ENCODE measurements around the gene ZNF236. TPM values are rescaled to one million over a fixed set of nuclear protein-coding genes. Genes with fewer than 3 reads are reported as not detected.

ZNF236 gene
- total RNA-seq, 4 donors from 2014 or later, result 6.2 to 16.5 (median 10.7) TPM

DNA sequence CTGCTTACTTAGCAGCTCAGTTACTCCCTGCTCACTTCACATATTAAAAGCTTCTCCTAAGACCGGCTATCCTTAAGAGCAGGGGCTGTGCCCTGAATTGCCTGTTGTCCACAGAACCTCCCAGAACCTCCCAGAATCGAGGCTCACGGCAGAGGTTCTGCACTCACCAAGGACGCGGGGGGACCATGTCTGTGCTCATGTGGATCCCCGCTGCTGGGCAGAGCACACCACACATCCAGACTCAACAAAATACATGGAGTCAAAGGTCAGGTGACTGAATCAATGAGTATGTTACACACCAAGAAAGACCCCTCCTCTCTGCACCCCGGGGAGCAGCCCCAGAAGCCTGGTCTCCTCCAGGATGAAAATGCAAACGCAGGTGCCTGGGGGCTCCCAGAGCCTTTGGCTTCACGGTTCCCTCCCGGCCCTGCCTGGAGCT is 161.3 kb downstream of the ZNF236 start:
- DNase-seq, result no peak
- TF ChIP-seq, protein P1, sequence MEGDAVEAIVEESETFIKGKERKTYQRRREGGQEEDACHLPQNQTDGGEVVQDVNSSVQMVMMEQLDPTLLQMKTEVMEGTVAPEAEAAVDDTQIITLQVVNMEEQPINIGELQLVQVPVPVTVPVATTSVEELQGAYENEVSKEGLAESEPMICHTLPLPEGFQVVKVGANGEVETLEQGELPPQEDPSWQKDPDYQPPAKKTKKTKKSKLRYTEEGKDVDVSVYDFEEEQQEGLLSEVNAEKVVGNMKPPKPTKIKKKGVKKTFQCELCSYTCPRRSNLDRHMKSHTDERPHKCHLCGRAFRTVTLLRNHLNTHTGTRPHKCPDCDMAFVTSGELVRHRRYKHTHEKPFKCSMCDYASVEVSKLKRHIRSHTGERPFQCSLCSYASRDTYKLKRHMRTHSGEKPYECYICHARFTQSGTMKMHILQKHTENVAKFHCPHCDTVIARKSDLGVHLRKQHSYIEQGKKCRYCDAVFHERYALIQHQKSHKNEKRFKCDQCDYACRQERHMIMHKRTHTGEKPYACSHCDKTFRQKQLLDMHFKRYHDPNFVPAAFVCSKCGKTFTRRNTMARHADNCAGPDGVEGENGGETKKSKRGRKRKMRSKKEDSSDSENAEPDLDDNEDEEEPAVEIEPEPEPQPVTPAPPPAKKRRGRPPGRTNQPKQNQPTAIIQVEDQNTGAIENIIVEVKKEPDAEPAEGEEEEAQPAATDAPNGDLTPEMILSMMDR (IDR thresholded peaks at IDR 0.05), result no peak
- no peak for TF ChIP-seq POLR2A (IDR thresholded peaks at IDR 0.05)
- WGBS, 2 donors, result 49 to 58% methylated on average over 3 to 9 of the region's 10 CpGs
- no peaks in the 10 kb centered on the region for H3K27me3 ChIP-seq
- H3K36me3 ChIP-seq, result no peaks in the 10 kb centered on the region
- peaks cover 0 to 9% (median 0%) of the 10 kb centered on the region in 3 donors for H3K4me1 ChIP-seq
- intact Hi-C loops (cut with DNase I), result loop anchor here (10.0 kb wide), 1 partner anchor 179 kb away; no protein-coding TSS in a partner anchor
- no peak overlapping the region for H3K4me3 ChIP-seq
- no peaks in the 10 kb centered on the region for H3K9me3 ChIP-seq
- H3K27ac ChIP-seq, result no peak overlapping the region

DNA sequence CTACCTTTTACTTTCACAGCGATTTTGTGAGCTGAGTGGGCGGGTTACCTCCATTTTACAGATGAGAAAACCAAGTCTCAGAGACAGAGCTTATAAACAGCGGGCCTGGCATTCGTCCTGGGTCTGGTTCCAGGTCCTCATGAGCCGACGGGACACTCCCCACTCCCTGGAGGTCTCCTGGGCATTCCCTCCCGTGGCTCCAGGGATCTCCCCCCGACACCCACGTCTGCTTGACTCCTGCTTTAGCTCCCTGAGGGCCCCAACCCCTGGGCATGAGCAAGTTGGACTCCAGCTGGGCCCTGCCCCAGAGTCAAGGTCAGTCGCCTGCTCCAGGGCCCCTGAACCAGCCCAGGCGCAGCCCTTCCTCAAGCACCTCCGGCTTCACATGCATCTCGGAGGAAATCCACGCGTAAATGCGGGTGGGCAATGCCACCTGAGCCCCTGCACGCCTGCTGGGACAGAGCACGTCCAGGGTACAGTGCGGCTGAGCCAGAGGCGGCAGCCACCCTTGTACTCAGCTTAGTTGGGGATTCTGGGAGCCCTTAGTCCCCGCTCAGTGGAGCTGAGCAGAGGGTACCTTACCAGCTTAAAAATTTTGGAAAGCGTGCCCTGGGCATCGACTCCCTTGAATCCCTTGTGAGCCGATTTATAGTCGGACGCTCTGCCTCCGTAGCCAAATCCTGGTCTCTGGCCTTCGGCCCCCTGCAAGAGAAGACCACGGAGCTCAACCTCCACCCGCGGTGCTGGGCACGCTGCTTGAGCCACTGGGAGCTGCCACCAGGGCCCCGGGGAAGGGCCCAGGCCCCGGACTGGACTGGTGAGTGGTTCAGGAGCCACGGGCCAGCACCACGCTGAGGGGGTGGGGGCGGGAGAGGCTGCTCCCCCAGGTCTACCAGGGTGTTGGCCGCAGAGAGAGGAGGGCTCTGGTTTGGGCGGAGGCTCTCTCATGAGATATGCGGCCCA is 162.1 kb downstream of the ZNF236 start:
- Histone ChIP-seq H3K36me3 (no peaks in the 10 kb centered on the region), H3K4me1 (peaks cover 0 to 9% (median 0%) of the 10 kb centered on the region in 3 donors), H3K9me3 (no peaks in the 10 kb centered on the region), H3K27ac (no peak overlapping the region), H3K4me3 (no peak overlapping the region), H3K27me3 (no peaks in the 10 kb centered on the region)
- intact Hi-C loops (cut with DNase I), result loop anchor here (10.0 kb wide), 1 partner anchor 180 kb away; no protein-coding TSS in a partner anchor
- no peak for DNase-seq
- 81 to 93% methylated on average over 8 to 19 of the region's 40 CpGs for WGBS, 2 donors
- no peak for TF ChIP-seq POLR2A (IDR thresholded peaks at IDR 0.05)
- TF ChIP-seq, protein P1 (IDR thresholded peaks at IDR 0.05), result no peak

- Histone ChIP-seq H3K36me3 (no peaks in the 10 kb centered on the region), H3K4me3 (no peak overlapping the region), H3K27me3 (no peaks in the 10 kb centered on the region), H3K9me3 (no peaks in the 10 kb centered on the region), H3K27ac (no peak overlapping the region), H3K4me1 (peaks cover 0 to 9% (median 0%) of the 10 kb centered on the region in 3 donors)
- intact Hi-C loops (cut with DNase I), result loop anchor here (10.0 kb wide), 1 partner anchor 181 kb away; no protein-coding TSS in a partner anchor
- 86 to 89% methylated on average over 9 to 10 of the region's 27 CpGs for WGBS, 2 donors
- no peak for TF ChIP-seq POLR2A (IDR thresholded peaks at IDR 0.05)
- TF ChIP-seq, protein P1 (IDR thresholded peaks at IDR 0.05), result no peak
- no peak for DNase-seq
Measured at GRCh38 chr18:76985156-76985950, 163.0 kb downstream of the ZNF236 start.

DNA sequence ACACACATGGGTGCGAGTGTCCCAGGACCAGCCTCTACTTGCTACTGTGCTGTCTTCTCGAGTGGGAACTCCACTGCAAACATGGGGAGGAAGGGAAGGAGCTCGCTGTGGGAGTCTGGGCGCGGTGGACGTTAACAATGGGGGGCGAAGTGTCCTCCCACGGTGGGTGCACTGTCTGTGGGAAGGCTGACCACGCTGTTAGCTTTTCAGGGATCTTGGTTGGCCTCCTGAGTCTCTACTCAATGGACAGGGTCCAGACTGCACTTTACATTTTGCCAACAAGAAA is 163.5 kb downstream of the ZNF236 start:
- no peaks in the 10 kb centered on the region for H3K9me3 ChIP-seq
- no peaks in the 10 kb centered on the region for H3K36me3 ChIP-seq
- H3K4me1 ChIP-seq, result peaks cover 0 to 13% (median 0%) of the 10 kb centered on the region in 3 donors
- DNase-seq, result no peak
- H3K4me3 ChIP-seq, result no peak overlapping the region
- no peaks in the 10 kb centered on the region for H3K27me3 ChIP-seq
- intact Hi-C loops (cut with DNase I), result loop anchor here (10.0 kb wide), 1 partner anchor 181 kb away; no protein-coding TSS in a partner anchor
- WGBS, 2 donors, result 98 to 100% methylated on average over 1 to 7 of the region's 9 CpGs
- no peak for TF ChIP-seq POLR2A (IDR thresholded peaks at IDR 0.05)
- TF ChIP-seq, protein P1 (IDR thresholded peaks at IDR 0.05), result no peak
- H3K27ac ChIP-seq, result no peak overlapping the region
